GM12878 (cell line): ENCODE data around the gene PEX1. TPM values are rescaled to one million over a fixed set of nuclear protein-coding genes. Genes with fewer than 3 reads are reported as not detected.

ENCODE experiments used
- ATAC-seq: fragments of 200-7000 bp; cut with Tn5 transposase; 3 replicates; pipeline ENCODE4 v1.9.1; 2020; ENCODE audit warnings: mild to moderate bottlenecking, moderate library complexity
- BruUV-seq: library from RNA; stranded (reverse); fragments of 400-500 nt; replicated peaks from 2 replicates; lab custom pipeline; 2021; lab: Mats Ljungman, UMichigan
- CTCF ChIA-PET: fragments of 300-600 bp; sonication (Branson Sonifier 250); formaldehyde crosslinking; extraction: SDS; loops from one replicate; lab custom pipeline; 2021; ENCODE audit warnings: inconsistent platforms; lab: Yijun Ruan, JAX
- POLR2A ChIA-PET: fragments of 350-600 bp; formaldehyde crosslinking; extraction: SDS; loops from one replicate; lab custom pipeline; 2021; ENCODE audit warnings: inconsistent platforms; lab: Charles Lee
- RAD21 ChIA-PET: fragments of 300-600 bp; sonication (Branson Sonifier 250); formaldehyde crosslinking; loops from one replicate; lab custom pipeline; 2023; ENCODE audit warnings: antibody characterized with exemption; ENCODE audit not compliant: unreplicated experiment; lab: Charles Lee
- SMC1A ChIA-PET: fragments of 300-600 bp; sonication (Branson Sonifier 250); formaldehyde crosslinking; loops from one replicate; lab custom pipeline; 2023; ENCODE audit not compliant: unreplicated experiment, uncharacterized antibody; lab: Charles Lee
- DNase-seq: peaks from one replicate; pipeline ENCODE4 v3.0.0-alpha.2; 2011; ENCODE audit warnings: low read depth, low spot score
- FAIRE-seq: peaks from 3 replicates; lab custom pipeline; 2011; peaks lifted over from hg19 to GRCh38; lab: Jason Lieb, UNC
- H2AFZ ChIP-seq: 2 replicates; pipeline ENCODE4 v1.6.0; 2011; ENCODE audit warnings: low read depth, low read length, control low read depth; ENCODE audit not compliant: control insufficient read depth
- H3K27ac ChIP-seq: 2 replicates; pipeline ENCODE4 v1.5.1; 2011; ENCODE audit warnings: control low read depth; ENCODE audit not compliant: control insufficient read depth, insufficient read depth
- H3K27me3 ChIP-seq, 2 experiments: replicated peaks in 1 of 2; 2 replicates each; pipeline versions ENCODE4 v1.6.0 to v1.6.1; 2011; ENCODE audit warnings: low read length in 1 of 2; ENCODE audit not compliant: control insufficient read depth in 2 of 2, insufficient read depth in 2 of 2
- H3K36me3 ChIP-seq, 2 experiments: 2 replicates each; pipeline ENCODE4 v1.5.1; 2011; ENCODE audit warnings: low read length in 1 of 2; ENCODE audit not compliant: control insufficient read depth in 2 of 2, insufficient read depth in 2 of 2
- H3K4me1 ChIP-seq: 2 replicates; pipeline ENCODE4 v1.6.1; 2011; ENCODE audit warnings: mild to moderate bottlenecking, low read length, moderate library complexity, mixed read lengths; ENCODE audit not compliant: control insufficient read depth, insufficient read depth
- H3K4me2 ChIP-seq: 2 replicates; pipeline ENCODE4 v1.6.0; 2011; ENCODE audit warnings: control low read depth; ENCODE audit not compliant: control insufficient read depth, insufficient read depth
- H3K4me3 ChIP-seq: fragments of 200-600 bp; sonication (generic); 2 replicates; pipeline ENCODE4 v1.5.1; 2016
- H3K79me2 ChIP-seq: 2 replicates; pipeline ENCODE4 v1.6.0; 2011; ENCODE audit warnings: low read length; ENCODE audit not compliant: control insufficient read depth, insufficient read depth
- H3K9ac ChIP-seq: 2 replicates; pipeline ENCODE4 v1.8.0; 2011; ENCODE audit warnings: low read length, control low read depth, mixed read lengths; ENCODE audit not compliant: control insufficient read depth, insufficient read depth
- H3K9me3 ChIP-seq: replicated peaks from 3 replicates; pipeline ENCODE4 v1.5.1; 2011; ENCODE audit warnings: mild to moderate bottlenecking, low read length; ENCODE audit not compliant: control insufficient read depth, insufficient read depth
- H4K20me1 ChIP-seq: 2 replicates; pipeline ENCODE4 v1.6.0; 2011; ENCODE audit not compliant: control insufficient read depth, insufficient read depth
- BMI1 ChIP-seq: fragments of 450-650 bp; IDR thresholded peaks from 2 replicates; pipeline ENCODE4 v1.6.1; 2016; ENCODE audit warnings: mild to moderate bottlenecking, moderate library complexity, borderline replicate concordance
- MEF2A ChIP-seq: IDR thresholded peaks from 2 replicates; pipeline ENCODE4 v1.6.1; 2011; ENCODE audit warnings: low read depth, mild to moderate bottlenecking, low read length, moderate library complexity; ENCODE audit not compliant: insufficient read depth
- NFYA ChIP-seq: IDR thresholded peaks from 2 replicates; pipeline ENCODE4 v1.6.1; 2011; ENCODE audit warnings: low read depth, mild to moderate bottlenecking, low read length, improper control_type of control experiment, borderline replicate concordance
- PML ChIP-seq: IDR thresholded peaks from 2 replicates; pipeline ENCODE4 v1.6.1; 2012; ENCODE audit warnings: low read length, inconsistent platforms
- POLR2AphosphoS2 ChIP-seq: IDR thresholded peaks from 2 replicates; pipeline ENCODE4 v1.6.1; 2011; ENCODE audit warnings: low read depth, mild to moderate bottlenecking, low read length, improper control_type of control experiment, moderate library complexity
- TCF7 ChIP-seq: IDR thresholded peaks from 2 replicates; pipeline ENCODE4 v1.6.1; 2014; ENCODE audit warnings: antibody characterized with exemption, borderline replicate concordance
- ZNF207 ChIP-seq: fragments of 450-650 bp; IDR thresholded peaks from 2 replicates; pipeline ENCODE4 v1.6.1; 2014; ENCODE audit warnings: antibody characterized with exemption, mild to moderate bottlenecking, borderline replicate concordance
- WGBS: methylation state at CpG from one replicate; pipeline ENCODE4 v1.1.6; 2016; ENCODE audit warnings: low lambda C conversion rate; ENCODE audit not compliant: insufficient replicate concordance, insufficient coverage; ENCODE audit errors: missing lambda C conversion rate; 5-methylcytosine and 5-hydroxymethylcytosine counted together
- in situ Hi-C: fragments of 300-500 bp; cut with MboI; formaldehyde crosslinking; loops from 9 replicates; pipeline ENCODE4 v1.14.3; 2018; ENCODE audit warnings: mixed read lengths
- intact Hi-C: fragments of 100-400 bp; cut with micrococcal nuclease; formaldehyde crosslinking; loops from one replicate; pipeline ENCODE4 v1.14.2; 2022; ENCODE audit not compliant: unreplicated experiment
- polyA plus RNA-seq, 11 experiments: library from polyadenylated mRNA; depleted of rRNA in 4 of 11; unstranded in 6 of 11; stranded (reverse) in 5 of 11; fragments of >200 nt; fragmentation: Nextera tagmentation in 4 of 11; fragmentation: Illumina TruSeq in 1 of 11; extraction: Ambion mirVana in 4 of 11; extraction: Trizol in 1 of 11; gene quantifications; 1 replicate in 1 of 11; 2 replicates in 10 of 11; pipeline versions ENCODE4 v1.2.1 to v1.2.3, GENCODE V29; 2011 to 2016; ENCODE audit warnings: inconsistent platforms in 2 of 11, missing spikeins in 2 of 11, low read depth in 1 of 11
- total RNA-seq, 4 experiments: library from RNA; depleted of rRNA in 3 of 4; stranded (reverse); fragments of >200 nt in 3 of 4; fragmentation: Illumina TruSeq in 1 of 4; extraction: Trizol in 1 of 4; gene quantifications; 2 replicates each; pipeline versions ENCODE4 v1.2.1 to v1.2.3, GENCODE V29; 2013 to 2021
- TF ChIP-seq, protein P1 (sequence below): IDR thresholded peaks from 2 replicates; pipeline ENCODE4 v1.6.1; 2012; ENCODE audit warnings: low read depth, low read length, improper control_type of control experiment
- TF ChIP-seq, protein P2 (sequence below): fragments of 450-650 bp; IDR thresholded peaks from 2 replicates; pipeline ENCODE4 v1.6.1; 2014; ENCODE audit warnings: mild to moderate bottlenecking
- TF ChIP-seq, protein P3 (sequence below): fragments of 450-650 bp; IDR thresholded peaks from 2 replicates; pipeline ENCODE4 v1.6.1; 2017; ENCODE audit warnings: low read depth, mild to moderate bottlenecking, moderate library complexity
- TF ChIP-seq, protein P4 (sequence below): fragments of 450-650 bp; conservative IDR thresholded peaks from 2 replicates; pipeline ENCODE4 v1.6.1; 2017; ENCODE audit warnings: mild to moderate bottlenecking, moderate library complexity

The PEX1 gene
- total and polyA plus RNA-seq, 10 of the 15 experiments (the other 5 are each of a cell fraction or from before 2014, with no cell fraction given): 6.7 to 22.9 (median 15.4) TPM

DNA sequence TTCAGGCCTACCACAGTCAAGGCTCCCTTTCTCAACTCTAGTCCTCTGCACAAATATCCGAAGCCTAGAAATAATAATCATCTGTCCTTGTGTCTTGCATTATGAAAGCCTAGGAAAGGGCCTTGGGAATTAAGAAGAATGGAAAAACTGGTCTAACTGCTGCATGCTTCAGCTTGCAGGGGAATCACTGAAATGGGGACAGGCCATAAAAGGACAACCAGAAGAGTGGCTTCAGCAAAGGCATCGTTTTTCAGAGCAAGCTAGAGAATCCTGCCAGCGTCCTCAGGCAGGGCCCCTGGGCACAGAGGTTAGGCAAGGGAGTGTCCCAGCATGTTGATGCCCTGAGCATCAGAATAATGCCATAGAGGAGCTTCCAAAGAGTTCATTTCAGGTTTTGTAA is 63.8 kb downstream of the PEX1 start:
- ChIA-PET POLR2A (no interaction called here), SMC1A (no interaction called here), CTCF (no interaction called here), RAD21 (no interaction called here)
- TF ChIP-seq POLR2AphosphoS2: no peak
- in situ Hi-C loops: no loop called here
- Histone ChIP-seq H3K27ac (no peak overlapping the region), H3K79me2 (no peaks in the 10 kb centered on the region), H3K9me3 (no peaks in the 10 kb centered on the region), H3K4me3 (no peak overlapping the region), H3K36me3 (no peaks in the 10 kb centered on the region), H3K4me2 (no peak overlapping the region), H3K9ac (no peak overlapping the region), H4K20me1 (no peaks in the 10 kb centered on the region), H3K27me3 (no peaks in the 10 kb centered on the region), H2AFZ (no peak overlapping the region), H3K4me1 (no peaks in the 10 kb centered on the region)
- BruUV-seq: no TSS peak
- FAIRE-seq (no peak), DNase-seq (no peak), ATAC-seq (no peak)
- 49% methylated on average over 3 of the region's 3 CpGs for WGBS
- intact Hi-C loops: loop anchor here (10.0 kb wide), 1 partner anchor 590 kb away; no protein-coding TSS in a partner anchor

DNA sequence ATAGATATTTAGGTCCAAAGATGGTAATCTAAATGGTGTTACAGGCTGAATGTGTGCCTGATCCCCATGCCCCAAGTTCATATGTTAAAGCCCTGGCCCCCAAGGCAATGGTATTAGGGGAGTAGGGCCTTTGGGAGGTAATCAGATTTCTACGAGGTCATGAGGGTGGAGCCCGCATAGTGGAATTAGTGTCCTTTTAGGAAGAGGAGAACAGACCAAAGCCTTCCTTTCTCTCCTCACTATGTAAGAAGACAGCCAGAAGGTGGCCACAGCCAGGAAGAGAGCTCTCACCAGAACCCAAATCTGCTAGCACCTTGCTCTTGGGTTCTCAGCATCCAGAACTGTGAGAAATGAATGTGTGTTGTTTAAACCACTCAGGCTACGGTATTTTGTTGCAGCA is 65.8 kb downstream of the PEX1 start:
- ChIA-PET SMC1A (no interaction called here), RAD21 (no interaction called here), CTCF (interaction anchor here (2.3 to 3.8 kb wide), 3 partner anchors 12 to 33 kb away, joined by 12 to 37 read pairs (median 13); partner anchors contain the start of gene GATAD1), POLR2A (no interaction called here)
- DNase-seq (no peak), FAIRE-seq (no peak), ATAC-seq (no peak)
- BruUV-seq: no TSS peak
- Histone ChIP-seq H3K27me3 (no peaks in the 10 kb centered on the region), H3K36me3 (no peaks in the 10 kb centered on the region), H3K4me2 (no peak overlapping the region), H3K4me3 (no peak overlapping the region), H4K20me1 (no peaks in the 10 kb centered on the region), H3K4me1 (no peaks in the 10 kb centered on the region), H3K79me2 (no peaks in the 10 kb centered on the region), H3K9me3 (no peaks in the 10 kb centered on the region), H3K27ac (no peak overlapping the region), H3K9ac (no peak overlapping the region), H2AFZ (no peak overlapping the region)
- 84% methylated on average over 3 of the region's 3 CpGs for WGBS
- in situ Hi-C loops (no loop called here), intact Hi-C loops (loop anchor here (10.0 kb wide), 1 partner anchor 592 kb away; no protein-coding TSS in a partner anchor)
- no peak for TF ChIP-seq NFYA
- TF ChIP-seq TCF7: no peak
- TF ChIP-seq, protein P1, sequence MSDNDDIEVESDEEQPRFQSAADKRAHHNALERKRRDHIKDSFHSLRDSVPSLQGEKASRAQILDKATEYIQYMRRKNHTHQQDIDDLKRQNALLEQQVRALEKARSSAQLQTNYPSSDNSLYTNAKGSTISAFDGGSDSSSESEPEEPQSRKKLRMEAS: no peak
- no peak for TF ChIP-seq BMI1
- TF ChIP-seq, protein P2, sequence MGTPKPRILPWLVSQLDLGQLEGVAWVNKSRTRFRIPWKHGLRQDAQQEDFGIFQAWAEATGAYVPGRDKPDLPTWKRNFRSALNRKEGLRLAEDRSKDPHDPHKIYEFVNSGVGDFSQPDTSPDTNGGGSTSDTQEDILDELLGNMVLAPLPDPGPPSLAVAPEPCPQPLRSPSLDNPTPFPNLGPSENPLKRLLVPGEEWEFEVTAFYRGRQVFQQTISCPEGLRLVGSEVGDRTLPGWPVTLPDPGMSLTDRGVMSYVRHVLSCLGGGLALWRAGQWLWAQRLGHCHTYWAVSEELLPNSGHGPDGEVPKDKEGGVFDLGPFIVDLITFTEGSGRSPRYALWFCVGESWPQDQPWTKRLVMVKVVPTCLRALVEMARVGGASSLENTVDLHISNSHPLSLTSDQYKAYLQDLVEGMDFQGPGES: no peak
- TF ChIP-seq PML: no peak
- no peak for TF ChIP-seq ZNF207
- TF ChIP-seq, protein P3, sequence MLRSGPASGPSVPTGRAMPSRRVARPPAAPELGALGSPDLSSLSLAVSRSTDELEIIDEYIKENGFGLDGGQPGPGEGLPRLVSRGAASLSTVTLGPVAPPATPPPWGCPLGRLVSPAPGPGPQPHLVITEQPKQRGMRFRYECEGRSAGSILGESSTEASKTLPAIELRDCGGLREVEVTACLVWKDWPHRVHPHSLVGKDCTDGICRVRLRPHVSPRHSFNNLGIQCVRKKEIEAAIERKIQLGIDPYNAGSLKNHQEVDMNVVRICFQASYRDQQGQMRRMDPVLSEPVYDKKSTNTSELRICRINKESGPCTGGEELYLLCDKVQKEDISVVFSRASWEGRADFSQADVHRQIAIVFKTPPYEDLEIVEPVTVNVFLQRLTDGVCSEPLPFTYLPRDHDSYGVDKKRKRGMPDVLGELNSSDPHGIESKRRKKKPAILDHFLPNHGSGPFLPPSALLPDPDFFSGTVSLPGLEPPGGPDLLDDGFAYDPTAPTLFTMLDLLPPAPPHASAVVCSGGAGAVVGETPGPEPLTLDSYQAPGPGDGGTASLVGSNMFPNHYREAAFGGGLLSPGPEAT: no peak
- TF ChIP-seq, protein P4, sequence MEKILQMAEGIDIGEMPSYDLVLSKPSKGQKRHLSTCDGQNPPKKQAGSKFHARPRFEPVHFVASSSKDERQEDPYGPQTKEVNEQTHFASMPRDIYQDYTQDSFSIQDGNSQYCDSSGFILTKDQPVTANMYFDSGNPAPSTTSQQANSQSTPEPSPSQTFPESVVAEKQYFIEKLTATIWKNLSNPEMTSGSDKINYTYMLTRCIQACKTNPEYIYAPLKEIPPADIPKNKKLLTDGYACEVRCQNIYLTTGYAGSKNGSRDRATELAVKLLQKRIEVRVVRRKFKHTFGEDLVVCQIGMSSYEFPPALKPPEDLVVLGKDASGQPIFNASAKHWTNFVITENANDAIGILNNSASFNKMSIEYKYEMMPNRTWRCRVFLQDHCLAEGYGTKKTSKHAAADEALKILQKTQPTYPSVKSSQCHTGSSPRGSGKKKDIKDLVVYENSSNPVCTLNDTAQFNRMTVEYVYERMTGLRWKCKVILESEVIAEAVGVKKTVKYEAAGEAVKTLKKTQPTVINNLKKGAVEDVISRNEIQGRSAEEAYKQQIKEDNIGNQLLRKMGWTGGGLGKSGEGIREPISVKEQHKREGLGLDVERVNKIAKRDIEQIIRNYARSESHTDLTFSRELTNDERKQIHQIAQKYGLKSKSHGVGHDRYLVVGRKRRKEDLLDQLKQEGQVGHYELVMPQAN: no peak
- TF ChIP-seq MEF2A: no peak
